ENCODE data around the gene NEMP2.
"Not testable (repeated sequence)": the region's sequence is repeated elsewhere in the genome, so short reads cannot be mapped to it uniquely, and the experiment has no call there.

The NEMP2 gene

GRCh38 chr2:190519975-190520767 is 14.4 kb downstream of the NEMP2 start:
- no peak for DNase-seq

GRCh38 chr2:190517468-190517867 is 17.1 kb downstream of the NEMP2 start:
- DNase-seq = no peak

GRCh38 chr2:190515687-190516086 is 18.8 kb downstream of the NEMP2 start:
- DNase-seq = no peak

- no peak for DNase-seq
These were observed 19.8 kb downstream of the NEMP2 start for GRCh38 chr2:190514676-190515075.

- DNase-seq = no peak
These were observed 20.6 kb downstream of the NEMP2 start for GRCh38 chr2:190513877-190514276.

GRCh38 chr2:190512539-190513095 is 21.9 kb downstream of the NEMP2 start:
- DNase-seq = no peak

GRCh38 chr2:190511104-190511503 is 23.4 kb downstream of the NEMP2 start:
- no peak for DNase-seq

GRCh38 chr2:190509895-190510294 is 24.6 kb downstream of the NEMP2 start:
- not testable (repeated sequence) for DNase-seq

GRCh38 chr2:190507135-190507534 is 27.4 kb downstream of the NEMP2 start:
- DNase-seq = no peak

- no peak for DNase-seq
These were observed 27.9 kb downstream of the NEMP2 start for GRCh38 chr2:190506666-190507065.

- no peak for DNase-seq
These were observed 28.8 kb downstream of the NEMP2 start for GRCh38 chr2:190505696-190506095.

GRCh38 chr2:190504912-190505311 is 29.6 kb downstream of the NEMP2 start:
- DNase-seq = no peak

GRCh38 chr2:190503088-190503487 is 31.4 kb downstream of the NEMP2 start:
- no peak for DNase-seq

GRCh38 chr2:190501702-190502407 is 32.7 kb downstream of the NEMP2 start:
- DNase-seq = no peak

GRCh38 chr2:190501231-190501630 is 33.3 kb downstream of the NEMP2 start:
- no peak for DNase-seq

GRCh38 chr2:190500054-190500502 is 34.4 kb downstream of the NEMP2 start:
- DNase-seq = no peak

GRCh38 chr2:190499273-190499672 is 35.2 kb downstream of the NEMP2 start:
- no peak for DNase-seq

- DNase-seq = no peak
These were observed 37.1 kb downstream of the NEMP2 start for GRCh38 chr2:190497428-190497827.

GRCh38 chr2:190494600-190495227 is 39.8 kb downstream of the NEMP2 start:
- DNase-seq = not testable (repeated sequence)

- DNase-seq = no peak
These were observed 41.4 kb downstream of the NEMP2 start for GRCh38 chr2:190493095-190493494.

GRCh38 chr2:190490502-190490901 is 44.0 kb downstream of the NEMP2 start:
- no peak for DNase-seq

- DNase-seq = no peak
These were observed 45.0 kb downstream of the NEMP2 start for GRCh38 chr2:190489475-190489874.

- no peak for DNase-seq
These were observed 45.8 kb downstream of the NEMP2 start for GRCh38 chr2:190488516-190489233.
